GM18867 (cell line): Measurements from ENCODE around the gene VAPB.

Experiments
- ATAC-seq: cut with Tn5 transposase; IDR thresholded peaks from one replicate; pipeline ENCODE4 v1.9.1; 2021; ENCODE audit warnings: mild to moderate bottlenecking, moderate library complexity; ENCODE audit not compliant: unreplicated experiment

VAPB gene

GRCh38 chr20:58458342-58459057 lies 69.5 kb downstream of the VAPB start:
- peak; percentile 93 for ATAC-seq

- no peak for ATAC-seq
Measured at GRCh38 chr20:58459058-58459750, 70.2 kb downstream of the VAPB start.

- no peak for ATAC-seq
Measured at GRCh38 chr20:58461104-58461503, 72.1 kb downstream of the VAPB start.

GRCh38 chr20:58461899-58462298 lies 72.9 kb downstream of the VAPB start:
- no peak for ATAC-seq

DNA sequence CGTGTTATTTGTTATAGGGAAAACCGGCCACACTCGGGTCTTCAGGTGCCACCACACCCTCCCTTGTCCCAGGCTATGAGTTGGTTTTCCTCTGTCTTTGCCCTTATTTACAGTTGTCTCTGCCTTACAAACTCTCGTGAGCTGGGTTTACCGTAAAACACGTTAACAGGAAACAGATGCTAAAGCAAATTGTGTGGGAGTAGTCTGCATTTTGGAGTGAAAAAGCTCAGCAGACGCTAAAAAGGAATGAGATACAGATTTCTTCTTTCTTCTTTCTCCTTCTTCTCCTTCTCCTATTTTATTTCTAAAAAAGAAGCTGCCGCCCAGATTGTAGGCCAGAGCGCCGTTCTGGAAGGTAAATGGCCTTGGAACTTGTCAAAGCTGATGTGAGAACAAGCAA lies 74.2 kb downstream of the VAPB start:
- ATAC-seq = no peak

DNA sequence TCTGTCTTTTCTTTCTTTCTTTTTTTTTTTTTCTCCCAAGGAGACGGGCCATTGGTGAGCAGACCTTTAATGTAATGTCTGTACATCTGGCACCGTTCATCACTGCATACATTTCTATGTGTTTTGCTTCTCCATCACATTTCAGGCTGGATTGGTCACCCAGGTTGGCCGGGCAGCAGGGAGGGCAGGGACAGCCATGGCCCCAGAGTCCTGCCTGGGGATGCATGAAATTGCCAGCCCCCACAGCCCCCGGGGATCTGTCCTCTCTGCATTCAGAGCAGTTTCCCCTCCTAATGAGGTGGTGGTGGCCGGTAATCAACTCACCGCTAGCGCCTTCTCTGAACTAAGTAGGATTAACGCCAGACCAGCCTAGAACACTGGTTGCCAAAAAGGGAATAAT lies 75.8 kb downstream of the VAPB start:
- no peak for ATAC-seq

- ATAC-seq = no peak
Measured at GRCh38 chr20:58466095-58466708, 77.2 kb downstream of the VAPB start.

DNA sequence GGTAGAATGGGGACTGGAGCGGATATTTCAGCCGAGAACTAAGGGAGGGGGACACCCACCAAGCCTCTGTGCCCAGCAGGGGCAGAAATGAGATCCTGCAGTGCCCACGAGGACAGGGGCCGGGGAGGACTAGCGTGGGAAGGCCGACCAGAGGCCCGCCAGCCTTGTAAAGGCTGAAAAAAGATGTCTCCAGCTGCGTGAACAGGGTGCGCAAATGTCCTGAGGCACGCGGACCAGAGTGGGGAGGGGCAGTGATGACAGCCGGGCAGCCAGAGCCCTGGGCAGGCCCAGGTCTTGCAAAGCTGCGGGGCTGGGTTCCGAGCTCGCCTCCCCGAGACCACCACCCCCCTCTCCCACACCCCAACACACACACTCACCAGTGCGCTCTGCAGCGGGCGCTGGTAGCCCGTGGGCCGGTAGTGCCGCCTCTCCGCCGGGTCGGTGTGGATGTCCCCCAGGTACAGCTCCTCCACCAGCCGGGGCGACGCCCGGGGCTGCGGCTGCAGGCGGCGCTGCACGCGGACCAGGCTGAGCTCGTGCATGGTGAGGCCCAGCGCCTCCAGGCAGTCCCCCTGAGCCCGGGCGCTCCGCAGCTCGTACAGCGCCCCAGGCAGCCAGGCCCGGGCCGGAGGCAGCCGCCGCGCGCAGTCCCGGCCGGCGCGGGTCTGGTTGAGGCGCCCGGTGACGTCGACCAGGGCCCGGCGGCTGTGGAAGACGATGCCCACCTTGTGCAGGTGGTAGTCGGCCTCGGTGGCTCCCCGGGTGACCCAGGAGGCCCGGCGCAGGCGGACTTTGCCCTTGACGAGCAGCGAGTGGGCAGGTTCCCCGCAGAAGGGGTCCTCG lies 77.9 kb downstream of the VAPB start:
- no peak for ATAC-seq

- ATAC-seq = no peak
Measured at GRCh38 chr20:58467572-58468527, 78.8 kb downstream of the VAPB start.

DNA sequence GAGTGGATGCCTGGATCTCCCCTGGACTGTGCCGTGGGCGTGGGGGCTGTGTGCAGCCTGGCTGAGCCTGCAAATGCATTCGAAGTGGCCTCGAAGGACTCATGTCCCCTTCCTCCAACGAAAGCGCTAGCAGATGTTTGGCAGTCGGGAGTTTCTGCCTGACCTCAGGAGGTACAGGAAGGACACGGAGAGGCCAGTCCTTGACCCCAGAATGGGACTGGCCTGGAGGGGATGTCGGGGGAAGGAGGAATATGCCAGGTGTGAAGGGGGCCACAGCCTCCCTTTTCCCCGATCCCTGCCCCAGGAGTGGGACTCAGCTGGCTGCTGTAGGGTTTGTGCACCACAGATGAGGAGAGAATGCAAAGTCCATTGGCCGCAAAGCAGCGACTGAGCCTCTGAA lies 80.6 kb downstream of the VAPB start:
- ATAC-seq = no peak

DNA sequence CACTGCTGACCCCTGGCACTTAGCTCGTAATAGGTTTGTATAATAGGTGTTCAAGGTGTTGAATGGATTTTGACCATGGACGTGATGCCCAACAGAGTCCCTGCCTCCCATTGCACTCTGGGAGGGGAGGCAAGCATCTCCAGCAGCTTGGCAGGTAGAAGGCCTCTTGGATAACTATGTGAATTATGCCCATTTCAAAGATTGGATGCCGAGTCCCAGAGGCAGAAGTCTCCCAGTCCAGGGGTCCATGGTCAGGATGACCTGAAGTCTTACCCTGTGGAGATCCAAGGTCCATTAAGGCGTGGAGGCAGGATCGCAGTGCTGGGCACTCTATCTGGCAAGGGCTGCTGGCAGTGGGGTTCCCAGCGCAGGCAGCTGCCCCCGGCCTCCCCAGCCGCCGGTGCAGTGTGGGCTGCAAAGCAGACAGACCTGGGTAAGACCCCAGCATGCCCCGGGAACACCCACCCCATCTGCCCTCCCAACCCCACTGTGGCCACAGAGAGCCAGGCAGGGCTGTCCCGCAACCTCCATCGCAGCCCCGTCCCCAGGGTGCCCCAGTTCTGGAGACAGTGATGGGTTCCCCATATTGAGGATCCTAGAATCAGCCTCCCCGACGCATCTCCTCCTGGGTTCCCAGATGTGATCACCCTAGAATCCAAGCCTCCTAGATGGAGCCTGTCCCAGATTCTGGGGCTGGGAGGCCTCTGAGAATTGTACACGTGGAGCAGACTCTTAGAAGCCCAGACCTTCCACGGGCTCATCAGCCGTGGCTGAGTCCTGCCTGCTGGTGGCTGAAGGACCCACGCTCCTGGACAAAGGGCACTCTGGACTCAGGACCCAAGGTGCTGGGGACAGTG lies 81.5 kb downstream of the VAPB start:
- ATAC-seq = no peak

DNA sequence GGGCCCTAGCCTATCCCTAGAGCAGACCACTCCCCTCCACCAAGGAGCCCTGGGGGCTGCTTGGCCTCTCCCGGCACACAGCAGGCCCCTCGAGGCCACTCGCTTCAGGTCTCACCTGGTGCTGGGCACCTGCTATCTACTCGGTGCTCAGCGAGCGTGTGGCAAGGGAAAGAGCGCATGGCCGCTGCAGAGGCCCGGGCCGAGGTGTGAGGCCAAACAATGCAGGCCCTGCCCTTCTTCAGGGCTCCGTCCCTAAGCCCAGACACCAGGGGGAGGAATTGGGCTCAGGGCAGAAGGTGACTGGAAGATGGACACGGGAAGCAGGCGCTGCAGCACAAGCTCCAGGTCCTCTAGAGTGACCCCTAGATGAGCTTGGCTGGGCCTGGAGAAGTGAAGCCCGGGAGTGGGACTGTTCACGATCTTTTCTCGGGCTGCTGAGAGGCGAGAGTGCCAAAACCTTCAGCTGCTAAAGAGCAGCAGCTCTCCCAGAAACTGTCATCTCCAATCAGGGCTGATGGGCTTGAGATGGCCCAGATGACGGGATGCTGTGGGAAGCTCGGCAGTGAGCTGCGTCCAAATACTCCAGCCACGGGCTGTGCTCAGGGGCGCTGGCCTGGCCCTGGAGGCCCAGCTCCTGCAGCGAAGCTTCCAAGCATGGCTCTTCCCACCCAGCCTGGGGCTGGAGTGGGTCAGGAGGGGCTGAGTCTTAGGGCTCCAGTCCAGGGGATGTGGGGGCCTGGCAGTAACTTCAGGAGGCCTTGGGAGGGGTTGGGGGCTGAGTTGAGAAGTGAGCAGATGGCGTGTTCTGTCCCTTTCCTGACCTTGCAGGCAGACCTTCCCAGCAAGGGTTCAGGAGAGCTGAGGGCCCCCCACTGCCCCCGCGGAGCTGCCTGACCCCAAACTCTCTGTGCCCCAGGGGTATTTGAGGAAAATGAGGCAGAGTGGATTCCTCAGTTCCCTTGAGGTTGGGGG lies 82.5 kb downstream of the VAPB start:
- no peak for ATAC-seq

- no peak for ATAC-seq
Measured at GRCh38 chr20:58472273-58473018, 83.4 kb downstream of the VAPB start.

- ATAC-seq = no peak
Measured at GRCh38 chr20:58473453-58474425, 84.7 kb downstream of the VAPB start.

- no peak for ATAC-seq
Measured at GRCh38 chr20:58475466-58475865, 86.4 kb downstream of the VAPB start.

DNA sequence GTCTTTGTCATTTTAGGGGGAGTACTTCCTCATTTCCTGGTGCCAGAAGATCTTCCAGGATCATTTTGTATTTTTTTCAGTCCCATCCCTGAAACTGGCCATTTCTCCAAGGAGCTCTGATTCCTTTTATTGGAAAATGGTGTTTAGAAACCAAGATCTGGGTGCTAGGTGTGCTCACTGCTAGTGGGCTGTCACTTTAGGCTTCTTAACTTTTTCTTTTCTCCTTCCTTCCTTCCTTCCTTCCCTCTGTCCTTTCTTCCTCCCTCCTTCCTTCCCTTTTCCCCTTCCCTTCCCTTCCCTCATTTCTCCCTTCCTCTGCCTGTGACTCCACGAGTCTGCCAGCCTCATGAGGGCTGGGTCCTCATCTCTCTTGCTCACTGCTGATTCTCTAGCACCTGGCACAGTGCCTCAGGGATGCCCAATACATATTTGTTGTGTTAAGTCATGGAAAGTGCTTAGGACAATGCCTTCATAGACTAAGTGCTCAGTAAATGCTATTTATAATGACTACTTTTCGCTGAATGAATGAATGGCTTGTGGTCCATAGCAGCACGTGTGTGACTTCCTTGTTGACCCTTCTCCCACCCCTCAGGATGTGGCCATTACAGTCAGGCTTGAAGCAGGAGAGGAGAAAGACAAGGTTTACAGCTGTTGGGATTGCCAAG lies 89.2 kb downstream of the VAPB start:
- no peak for ATAC-seq
